ENCODE results near the gene FAM120B. TPM values are rescaled to one million over a fixed set of nuclear protein-coding genes. Genes with fewer than 3 reads are reported as not detected.

Gene FAM120B
- total and polyA plus RNA-seq, 2 experiments from 2014 or later, result 7.2 to 16.7 TPM

GRCh38 chr6:170278743-170279094 is 27.8 kb upstream of the FAM120B start (continued):
- TF ChIP-seq ETS1 (IDR thresholded peaks at IDR 0.05) (no peak), CTCF (conservative IDR thresholded peaks at IDR 0.05; ENCODE audit: low read depth in 2 of 2) (no peak), NANOG (IDR thresholded peaks at IDR 0.05; ENCODE audit: borderline replicate concordance) (no peak), ZNF114 (CRISPR knock-in tag; IDR thresholded peaks at IDR 0.05) (no peak), CREB1 (CRISPR knock-in tag; IDR thresholded peaks at IDR 0.05; ENCODE audit: low read depth) (no peak)

GRCh38 chr6:170279426-170279825 is 27.1 kb upstream of the FAM120B start:
- Mint-ChIP-seq H3K27me3 (ENCODE audit: insufficient read depth, low read depth, poor library complexity) (peaks cover 16% of the 10 kb centered on the region), H3K9me3 (no peaks in the 10 kb centered on the region), H3K4me1 (peaks cover 17% of the 10 kb centered on the region), H3K36me3 (ENCODE audit: low read depth) (no peaks in the 10 kb centered on the region), H3K27ac (no peak overlapping the region), H3K4me3 (no peak overlapping the region)
- DNase-seq (ENCODE audit: low spot score), result no peak
- no peaks in the 10 kb centered on the region for H3F3A ChIP-seq (replicated peaks; ENCODE audit: low read depth)
- H3K27ac ChIP-seq (ENCODE audit: low read depth), result no peak overlapping the region
- H3K4me3 ChIP-seq, result no peak overlapping the region
- no peaks in the 10 kb centered on the region for H3K79me2 ChIP-seq (replicated peaks; ENCODE audit: insufficient read depth)
- H2AFZ ChIP-seq, result no peak overlapping the region
- no peak for ATAC-seq
- H3K9me2 ChIP-seq (ENCODE audit: insufficient read depth), result no peaks in the 10 kb centered on the region
- no peaks in the 10 kb centered on the region for H3K27me3 ChIP-seq (ENCODE audit: insufficient read depth)
- 0 out of 2 replicates have a peak, but pooled peaks cover 7% of the 10 kb centered on the region for H3K4me1 ChIP-seq (ENCODE audit: insufficient read depth)
- no peaks in the 10 kb centered on the region for H4K20me1 ChIP-seq (replicated peaks; ENCODE audit: insufficient read depth)
- H3K4me2 ChIP-seq, result no peak overlapping the region
- no peaks in the 10 kb centered on the region for H3K36me3 ChIP-seq (ENCODE audit: insufficient read depth)
- no peak for TF ChIP-seq CTCF (conservative IDR thresholded peaks at IDR 0.05; ENCODE audit: low read depth in 2 of 2)
- TF ChIP-seq POLR2AphosphoS5 (IDR thresholded peaks at IDR 0.05; ENCODE audit: low read depth), result no peak
- no peak for TF ChIP-seq ZNF462 (CRISPR knock-in tag; IDR thresholded peaks at IDR 0.05)
- no peak for TF ChIP-seq EZH2phosphoT487 (IDR thresholded peaks at IDR 0.05; ENCODE audit: unreplicated experiment)
- TF ChIP-seq REST (IDR thresholded peaks at IDR 0.05; ENCODE audit: unreplicated experiment), result no peak
- TF ChIP-seq ZNF331 (CRISPR knock-in tag; IDR thresholded peaks at IDR 0.05; ENCODE audit: low read depth), result no peak
- no peak for TF ChIP-seq NANOG (IDR thresholded peaks at IDR 0.05; ENCODE audit: borderline replicate concordance)
- no peak for TF ChIP-seq STAT1 (IDR thresholded peaks at IDR 0.05; ENCODE audit: unreplicated experiment)

Data from GM23338 (cell line).